Measurements from ENCODE around the gene AP2M1.

DNA sequence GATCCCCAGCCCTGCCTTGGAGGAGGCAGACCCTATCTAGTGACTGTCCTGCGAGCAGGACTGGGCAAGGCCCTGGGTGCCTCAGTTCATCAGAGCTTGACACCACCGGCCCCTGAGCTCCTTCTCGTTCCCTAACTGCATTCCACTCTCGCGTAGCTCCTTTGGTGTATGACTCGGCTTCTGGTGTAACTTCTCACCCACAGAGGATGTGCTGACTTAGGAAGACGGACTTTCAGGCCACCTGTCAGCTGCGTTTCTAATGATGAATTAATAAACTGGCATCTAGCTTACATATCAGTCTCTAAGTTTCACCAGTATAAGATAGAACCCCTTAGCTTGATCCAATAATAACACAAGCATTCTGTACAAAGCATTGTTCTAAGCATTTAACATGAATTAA is 28.9 kb downstream of the AP2M1 start:
- TF ChIP-seq POLR2A (IDR thresholded peaks at IDR 0.05; ENCODE audit: low read depth, low read length) (no peak), FOS (IDR thresholded peaks at IDR 0.05; ENCODE audit: borderline replicate concordance, insufficient read depth, low read length) (no peak), MYC (IDR thresholded peaks at IDR 0.05; ENCODE audit: low read depth, low read length) (no peak), POLR2AphosphoS5 (IDR thresholded peaks at IDR 0.05; ENCODE audit: insufficient read depth, low read depth, low read length) (no peak)
- TF ChIP-seq, protein P1, sequence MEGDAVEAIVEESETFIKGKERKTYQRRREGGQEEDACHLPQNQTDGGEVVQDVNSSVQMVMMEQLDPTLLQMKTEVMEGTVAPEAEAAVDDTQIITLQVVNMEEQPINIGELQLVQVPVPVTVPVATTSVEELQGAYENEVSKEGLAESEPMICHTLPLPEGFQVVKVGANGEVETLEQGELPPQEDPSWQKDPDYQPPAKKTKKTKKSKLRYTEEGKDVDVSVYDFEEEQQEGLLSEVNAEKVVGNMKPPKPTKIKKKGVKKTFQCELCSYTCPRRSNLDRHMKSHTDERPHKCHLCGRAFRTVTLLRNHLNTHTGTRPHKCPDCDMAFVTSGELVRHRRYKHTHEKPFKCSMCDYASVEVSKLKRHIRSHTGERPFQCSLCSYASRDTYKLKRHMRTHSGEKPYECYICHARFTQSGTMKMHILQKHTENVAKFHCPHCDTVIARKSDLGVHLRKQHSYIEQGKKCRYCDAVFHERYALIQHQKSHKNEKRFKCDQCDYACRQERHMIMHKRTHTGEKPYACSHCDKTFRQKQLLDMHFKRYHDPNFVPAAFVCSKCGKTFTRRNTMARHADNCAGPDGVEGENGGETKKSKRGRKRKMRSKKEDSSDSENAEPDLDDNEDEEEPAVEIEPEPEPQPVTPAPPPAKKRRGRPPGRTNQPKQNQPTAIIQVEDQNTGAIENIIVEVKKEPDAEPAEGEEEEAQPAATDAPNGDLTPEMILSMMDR (IDR thresholded peaks at IDR 0.05; ENCODE audit: extremely low read depth in 1 of 2, insufficient read depth in 1 of 2, low read depth in 1 of 2, low read length in 2 of 2): no peak

All from endothelial cell of umbilical vein (primary cell).